Hematopoietic multipotent progenitor cell treated with erythropoietin and hydrocortisone succinate and interleukin-3 and kit ligand, for 6 days (in vitro differentiated cells): ENCODE measurements around the gene PRRT1B.

Experiments used
- DNase-seq: peaks from one replicate; pipeline ENCODE4 v3.0.0-alpha.2; 2015

PRRT1B gene

GRCh38 chr9:131601683-131602181, 56.4 kb downstream of the PRRT1B start:
- no peak for DNase-seq

- no peak for DNase-seq
Measured at GRCh38 chr9:131603199-131603598, 57.9 kb downstream of the PRRT1B start.

- DNase-seq = no peak
Measured at GRCh38 chr9:131603711-131604439, 58.6 kb downstream of the PRRT1B start.

GRCh38 chr9:131605770-131606590, 60.7 kb downstream of the PRRT1B start:
- DNase-seq = no peak

- no peak for DNase-seq
Measured at GRCh38 chr9:131606896-131607567, 61.7 kb downstream of the PRRT1B start.

- DNase-seq = no peak
Measured at GRCh38 chr9:131607591-131607990, 62.3 kb downstream of the PRRT1B start.

- no peak for DNase-seq
Measured at GRCh38 chr9:131608493-131609037, 63.2 kb downstream of the PRRT1B start.
